GM12878 (cell line): ENCODE data around the gene FGD3. TPM values are rescaled to one million over a fixed set of nuclear protein-coding genes. Genes with fewer than 3 reads are reported as not detected.
A peak's percentile ranks its signal among the peaks of the same experiment; 100 is the strongest.

ENCODE experiments used
- ATAC-seq: fragments of 200-7000 bp; cut with Tn5 transposase; 3 replicates; pipeline ENCODE4 v1.9.1; 2020; ENCODE audit warnings: mild to moderate bottlenecking, moderate library complexity
- BruUV-seq: library from RNA; stranded (reverse); fragments of 400-500 nt; replicated peaks from 2 replicates; lab custom pipeline; 2021; lab: Mats Ljungman, UMichigan
- CTCF ChIA-PET: fragments of 300-600 bp; sonication (Branson Sonifier 250); formaldehyde crosslinking; extraction: SDS; loops from one replicate; lab custom pipeline; 2021; ENCODE audit warnings: inconsistent platforms; lab: Yijun Ruan, JAX
- POLR2A ChIA-PET: fragments of 350-600 bp; formaldehyde crosslinking; extraction: SDS; loops from one replicate; lab custom pipeline; 2021; ENCODE audit warnings: inconsistent platforms; lab: Charles Lee
- RAD21 ChIA-PET: fragments of 300-600 bp; sonication (Branson Sonifier 250); formaldehyde crosslinking; loops from one replicate; lab custom pipeline; 2023; ENCODE audit warnings: antibody characterized with exemption; ENCODE audit not compliant: unreplicated experiment; lab: Charles Lee
- SMC1A ChIA-PET: fragments of 300-600 bp; sonication (Branson Sonifier 250); formaldehyde crosslinking; loops from one replicate; lab custom pipeline; 2023; ENCODE audit not compliant: unreplicated experiment, uncharacterized antibody; lab: Charles Lee
- DNase-seq: peaks from one replicate; pipeline ENCODE4 v3.0.0-alpha.2; 2011; ENCODE audit warnings: low read depth, low spot score
- FAIRE-seq: peaks from 3 replicates; lab custom pipeline; 2011; peaks lifted over from hg19 to GRCh38; lab: Jason Lieb, UNC
- H2AFZ ChIP-seq: 2 replicates; pipeline ENCODE4 v1.6.0; 2011; ENCODE audit warnings: low read depth, low read length, control low read depth; ENCODE audit not compliant: control insufficient read depth
- H3K27ac ChIP-seq: 2 replicates; pipeline ENCODE4 v1.5.1; 2011; ENCODE audit warnings: control low read depth; ENCODE audit not compliant: control insufficient read depth, insufficient read depth
- H3K27me3 ChIP-seq, 2 experiments: replicated peaks in 1 of 2; 2 replicates each; pipeline versions ENCODE4 v1.6.0 to v1.6.1; 2011; ENCODE audit warnings: low read length in 1 of 2; ENCODE audit not compliant: control insufficient read depth in 2 of 2, insufficient read depth in 2 of 2
- H3K36me3 ChIP-seq, 2 experiments: 2 replicates each; pipeline ENCODE4 v1.5.1; 2011; ENCODE audit warnings: low read length in 1 of 2; ENCODE audit not compliant: control insufficient read depth in 2 of 2, insufficient read depth in 2 of 2
- H3K4me1 ChIP-seq: 2 replicates; pipeline ENCODE4 v1.6.1; 2011; ENCODE audit warnings: mild to moderate bottlenecking, low read length, moderate library complexity, mixed read lengths; ENCODE audit not compliant: control insufficient read depth, insufficient read depth
- H3K4me2 ChIP-seq: 2 replicates; pipeline ENCODE4 v1.6.0; 2011; ENCODE audit warnings: control low read depth; ENCODE audit not compliant: control insufficient read depth, insufficient read depth
- H3K4me3 ChIP-seq: fragments of 200-600 bp; sonication (generic); 2 replicates; pipeline ENCODE4 v1.5.1; 2016
- H3K79me2 ChIP-seq: 2 replicates; pipeline ENCODE4 v1.6.0; 2011; ENCODE audit warnings: low read length; ENCODE audit not compliant: control insufficient read depth, insufficient read depth
- H3K9ac ChIP-seq: 2 replicates; pipeline ENCODE4 v1.8.0; 2011; ENCODE audit warnings: low read length, control low read depth, mixed read lengths; ENCODE audit not compliant: control insufficient read depth, insufficient read depth
- H3K9me3 ChIP-seq: replicated peaks from 3 replicates; pipeline ENCODE4 v1.5.1; 2011; ENCODE audit warnings: mild to moderate bottlenecking, low read length; ENCODE audit not compliant: control insufficient read depth, insufficient read depth
- H4K20me1 ChIP-seq: 2 replicates; pipeline ENCODE4 v1.6.0; 2011; ENCODE audit not compliant: control insufficient read depth, insufficient read depth
- E4F1 ChIP-seq: fragments of 450-650 bp; IDR thresholded peaks from 2 replicates; pipeline ENCODE4 v1.6.1; 2018; ENCODE audit warnings: borderline replicate concordance, mild to moderate bottlenecking; ENCODE audit not compliant: partially characterized antibody
- JUND ChIP-seq: IDR thresholded peaks from 2 replicates; pipeline ENCODE4 v1.6.1; 2012; ENCODE audit warnings: low read depth, mild to moderate bottlenecking, low read length, improper control_type of control experiment, moderate library complexity
- MEF2B ChIP-seq: fragments of 450-650 bp; IDR thresholded peaks from 2 replicates; pipeline ENCODE4 v1.6.1; 2018; ENCODE audit warnings: mild to moderate bottlenecking, moderate library complexity; ENCODE audit not compliant: partially characterized antibody, poor library complexity, severe bottlenecking
- NFYB ChIP-seq: IDR thresholded peaks from 2 replicates; pipeline ENCODE4 v1.6.1; 2011; ENCODE audit warnings: low read depth, mild to moderate bottlenecking, low read length, improper control_type of control experiment, moderate library complexity; ENCODE audit not compliant: insufficient read depth
- NR2C2 ChIP-seq: IDR thresholded peaks from 2 replicates; pipeline ENCODE4 v1.6.1; 2011; ENCODE audit warnings: borderline replicate concordance, low read depth; ENCODE audit not compliant: control insufficient read depth, insufficient read length
- NRF1 ChIP-seq: conservative IDR thresholded peaks from 2 replicates; pipeline ENCODE4 v1.6.1; 2011; ENCODE audit warnings: mild to moderate bottlenecking, low read depth, low read length, improper control_type of control experiment
- PML ChIP-seq: IDR thresholded peaks from 2 replicates; pipeline ENCODE4 v1.6.1; 2012; ENCODE audit warnings: low read length, inconsistent platforms
- PRDM15 ChIP-seq: fragments of 450-650 bp; formaldehyde crosslinking; IDR thresholded peaks from 2 replicates; pipeline ENCODE4 v1.4.0; 2020; ENCODE audit warnings: mild to moderate bottlenecking, moderate library complexity
- RFX5 ChIP-seq: IDR thresholded peaks from 2 replicates; pipeline ENCODE4 v1.6.1; 2011; ENCODE audit warnings: low read depth, low read length, improper control_type of control experiment
- ZNF384 ChIP-seq: IDR thresholded peaks from 2 replicates; pipeline ENCODE4 v1.6.1; 2012; ENCODE audit warnings: low read depth, mild to moderate bottlenecking, low read length, improper control_type of control experiment, borderline replicate concordance
- WGBS: methylation state at CpG from one replicate; pipeline ENCODE4 v1.1.6; 2016; ENCODE audit warnings: low lambda C conversion rate; ENCODE audit not compliant: insufficient replicate concordance, insufficient coverage; ENCODE audit errors: missing lambda C conversion rate; 5-methylcytosine and 5-hydroxymethylcytosine counted together
- in situ Hi-C: fragments of 300-500 bp; cut with MboI; formaldehyde crosslinking; loops from 9 replicates; pipeline ENCODE4 v1.14.3; 2018; ENCODE audit warnings: mixed read lengths
- intact Hi-C: fragments of 100-400 bp; cut with micrococcal nuclease; formaldehyde crosslinking; loops from one replicate; pipeline ENCODE4 v1.14.2; 2022; ENCODE audit not compliant: unreplicated experiment
- polyA plus RNA-seq, 11 experiments: library from polyadenylated mRNA; depleted of rRNA in 4 of 11; unstranded in 6 of 11; stranded (reverse) in 5 of 11; fragments of >200 nt; fragmentation: Nextera tagmentation in 4 of 11; fragmentation: Illumina TruSeq in 1 of 11; extraction: Ambion mirVana in 4 of 11; extraction: Trizol in 1 of 11; gene quantifications; 1 replicate in 1 of 11; 2 replicates in 10 of 11; pipeline versions ENCODE4 v1.2.1 to v1.2.3, GENCODE V29; 2011 to 2016; ENCODE audit warnings: inconsistent platforms in 2 of 11, missing spikeins in 2 of 11, low read depth in 1 of 11
- total RNA-seq, 4 experiments: library from RNA; depleted of rRNA in 3 of 4; stranded (reverse); fragments of >200 nt in 3 of 4; fragmentation: Illumina TruSeq in 1 of 4; extraction: Trizol in 1 of 4; gene quantifications; 2 replicates each; pipeline versions ENCODE4 v1.2.1 to v1.2.3, GENCODE V29; 2013 to 2021
- TF ChIP-seq, protein P1 (sequence below): IDR thresholded peaks from 2 replicates; pipeline ENCODE4 v1.6.1; 2011; ENCODE audit warnings: borderline replicate concordance, low read depth, mild to moderate bottlenecking, moderate library complexity, mixed read lengths, low read length; ENCODE audit not compliant: insufficient read depth; ENCODE audit errors: extremely low read length
- TF ChIP-seq, protein P2 (sequence below), 3 experiments: IDR thresholded peaks in 2 of 3; conservative IDR thresholded peaks in 1 of 3; 2 replicates each; pipeline ENCODE4 v1.5.1; 2011; ENCODE audit warnings: low read depth in 3 of 3, low read length in 3 of 3, mild to moderate bottlenecking in 3 of 3, control low read depth in 2 of 3, moderate library complexity in 2 of 3, inconsistent platforms in 1 of 3, mixed read lengths in 1 of 3; ENCODE audit not compliant: control insufficient read depth in 2 of 3, insufficient read depth in 1 of 3; ENCODE audit errors: extremely low read depth in 1 of 3

The FGD3 gene
- total and polyA plus RNA-seq, 10 of the 15 experiments (the other 5 are each of a cell fraction or from before 2014, with no cell fraction given), result 0.26 to 18.1 (median 12.4) TPM

DNA sequence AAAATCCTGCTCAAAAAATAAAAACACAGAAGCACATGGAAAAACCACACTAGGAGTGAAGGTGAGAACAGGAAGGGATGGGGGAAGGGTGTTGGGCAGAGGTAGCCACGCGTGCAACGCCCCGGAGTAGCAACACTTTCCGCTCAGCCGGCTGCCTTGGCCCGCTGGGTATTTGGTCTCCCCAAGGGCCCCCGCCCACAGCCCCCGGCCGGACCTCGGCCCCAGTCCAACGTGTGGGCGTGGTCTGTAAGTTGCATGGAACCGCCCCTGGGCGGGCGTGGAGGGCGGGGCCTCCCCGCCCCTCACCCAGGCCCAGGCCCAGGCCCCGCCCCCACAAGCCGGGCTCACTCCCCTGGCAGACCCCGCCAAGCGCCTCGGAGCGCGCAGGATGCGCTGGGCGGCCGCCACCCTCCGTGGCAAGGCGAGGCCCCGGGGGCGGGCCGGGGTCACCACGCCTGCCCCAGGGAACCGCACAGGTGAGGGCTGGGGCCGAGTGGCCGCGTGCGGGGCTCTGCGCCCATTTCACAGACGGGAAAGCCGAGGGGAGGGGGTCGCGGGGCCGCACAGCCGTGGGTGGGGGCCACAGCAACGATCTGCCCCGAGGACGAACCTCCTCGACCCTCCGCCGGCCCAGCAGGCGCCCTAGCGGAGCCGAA is 111.2 kb downstream of the FGD3 start, which contains the start of gene SUSD3:
SUSD3 (plus strand) TSS at position 347 of the 656 bp plus-strand sequence; CDS start at position 389, 42 bp downstream.
- FAIRE-seq (no peak), ATAC-seq (peak; percentile 77), DNase-seq (peak; percentile 60)
- ChIA-PET RAD21 (interaction anchor here (1.4 to 4.6 kb wide), 5 partner anchors 30 to 75 kb away, joined by 6 to 22 read pairs (median 9); partner anchors contain the start of gene NINJ1), SMC1A (interaction anchor here (0.9 to 3.2 kb wide), 6 partner anchors 29 to 70 kb away, joined by 3 to 15 read pairs (median 7); no protein-coding TSS in a partner anchor), CTCF (interaction anchor here (1.0 to 4.3 kb wide), 4 partner anchors 30 to 102 kb away, joined by 3 to 22 read pairs (median 4); no protein-coding TSS in a partner anchor), POLR2A (interaction anchor here (1.0 to 3.1 kb wide), 4 partner anchors 35 to 40 kb away, joined by 4 to 36 read pairs (median 4); partner anchors contain the start of gene CARD19)
- in situ Hi-C loops, result no loop called here
- peak within 1 kb of the TSS; percentile 81 for H3K4me3 ChIP-seq
- intact Hi-C loops, result loop anchor here (5.0 kb wide), 1 partner anchor 56 kb away; no protein-coding TSS in a partner anchor
- H3K79me2 ChIP-seq, result peaks cover 40% of the 10 kb centered on the region
- no peaks in the 10 kb centered on the region for H4K20me1 ChIP-seq
- H3K4me1 ChIP-seq, result peaks cover 48% of the 10 kb centered on the region
- peak within 1 kb of the TSS; percentile 88 for H3K27ac ChIP-seq
- WGBS, result 2% methylated on average over 41 of the region's 55 CpGs
- H3K27me3 ChIP-seq, result no peaks in the 10 kb centered on the region
- H3K9me3 ChIP-seq, result no peaks in the 10 kb centered on the region
- peak within 1 kb of the TSS; percentile 93 for H3K4me2 ChIP-seq
- H2AFZ ChIP-seq, result peak within 1 kb of the TSS; percentile 54
- peak within 1 kb of the TSS; percentile 93 for H3K9ac ChIP-seq
- H3K36me3 ChIP-seq, result no peaks in the 10 kb centered on the region
- BruUV-seq, result no TSS peak
- TF ChIP-seq NRF1 (no peak), RFX5 (no peak), NFYB (no peak), NR2C2 (no peak), MEF2B (peak; percentile 98), PRDM15 (CRISPR knock-in tag) (no peak), ZNF384 (no peak), PML (no peak), JUND (no peak), E4F1 (no peak)
- TF ChIP-seq, protein P1, sequence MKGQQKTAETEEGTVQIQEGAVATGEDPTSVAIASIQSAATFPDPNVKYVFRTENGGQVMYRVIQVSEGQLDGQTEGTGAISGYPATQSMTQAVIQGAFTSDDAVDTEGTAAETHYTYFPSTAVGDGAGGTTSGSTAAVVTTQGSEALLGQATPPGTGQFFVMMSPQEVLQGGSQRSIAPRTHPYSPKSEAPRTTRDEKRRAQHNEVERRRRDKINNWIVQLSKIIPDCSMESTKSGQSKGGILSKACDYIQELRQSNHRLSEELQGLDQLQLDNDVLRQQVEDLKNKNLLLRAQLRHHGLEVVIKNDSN, result no peak
- TF ChIP-seq, protein P2, sequence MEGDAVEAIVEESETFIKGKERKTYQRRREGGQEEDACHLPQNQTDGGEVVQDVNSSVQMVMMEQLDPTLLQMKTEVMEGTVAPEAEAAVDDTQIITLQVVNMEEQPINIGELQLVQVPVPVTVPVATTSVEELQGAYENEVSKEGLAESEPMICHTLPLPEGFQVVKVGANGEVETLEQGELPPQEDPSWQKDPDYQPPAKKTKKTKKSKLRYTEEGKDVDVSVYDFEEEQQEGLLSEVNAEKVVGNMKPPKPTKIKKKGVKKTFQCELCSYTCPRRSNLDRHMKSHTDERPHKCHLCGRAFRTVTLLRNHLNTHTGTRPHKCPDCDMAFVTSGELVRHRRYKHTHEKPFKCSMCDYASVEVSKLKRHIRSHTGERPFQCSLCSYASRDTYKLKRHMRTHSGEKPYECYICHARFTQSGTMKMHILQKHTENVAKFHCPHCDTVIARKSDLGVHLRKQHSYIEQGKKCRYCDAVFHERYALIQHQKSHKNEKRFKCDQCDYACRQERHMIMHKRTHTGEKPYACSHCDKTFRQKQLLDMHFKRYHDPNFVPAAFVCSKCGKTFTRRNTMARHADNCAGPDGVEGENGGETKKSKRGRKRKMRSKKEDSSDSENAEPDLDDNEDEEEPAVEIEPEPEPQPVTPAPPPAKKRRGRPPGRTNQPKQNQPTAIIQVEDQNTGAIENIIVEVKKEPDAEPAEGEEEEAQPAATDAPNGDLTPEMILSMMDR (IDR thresholded peaks at IDR 0.05 in 2 of 3, conservative IDR thresholded peaks at IDR 0.05 in 1 of 3; ENCODE audit: control insufficient read depth in 2 of 3, extremely low read depth in 1 of 3, insufficient read depth in 1 of 3, low read depth in 3 of 3, low read length in 3 of 3), result no peak
